ENCODE results near the gene TRMT1L.
"Not testable (repeated sequence)": the region's sequence is repeated elsewhere in the genome, so short reads cannot be mapped to it uniquely, and the experiment has no call there.

TRMT1L gene

GRCh38 chr1:185156854-185157598, at the start of gene TRMT1L, which contains the start of gene SWT1:
Gene TRMT1L, minus strand, starts transcription at chr1:185156953. Its CDS starts 241 bp downstream, at chr1:185156712.
Gene SWT1, plus strand, starts transcription at chr1:185157167. Its CDS starts 3,675 bp downstream, at chr1:185160842.
- DNase-seq: peak; percentile 99

- no peak for DNase-seq
These were observed 44.1 kb upstream of the TRMT1L start for GRCh38 chr1:185200889-185201288.

GRCh38 chr1:185198712-185199111, 42.0 kb upstream of the TRMT1L start:
- DNase-seq: not testable (repeated sequence)

- no peak for DNase-seq
These were observed 37.0 kb upstream of the TRMT1L start for GRCh38 chr1:185193756-185194155.

GRCh38 chr1:185170291-185170848, 13.6 kb upstream of the TRMT1L start:
- peak; percentile 43 for DNase-seq

- DNase-seq: no peak
These were observed 9.4 kb upstream of the TRMT1L start for GRCh38 chr1:185166106-185166505.

- DNase-seq: no peak
These were observed 5.7 kb upstream of the TRMT1L start for GRCh38 chr1:185162491-185162890.

- no peak for DNase-seq
These were observed 3.2 kb upstream of the TRMT1L start for GRCh38 chr1:185159966-185160365.

- no peak for DNase-seq
These were observed 2.0 kb upstream of the TRMT1L start for GRCh38 chr1:185158800-185159199.

GRCh38 chr1:185157599-185158412, 1.1 kb upstream of the TRMT1L start:
- no peak for DNase-seq

GRCh38 chr1:185156288-185156853, 382 bp downstream of the TRMT1L start:
- no peak for DNase-seq

- no peak for DNase-seq
These were observed 1.0 kb downstream of the TRMT1L start for GRCh38 chr1:185155600-185156287.

GRCh38 chr1:185154912-185155513, 1.7 kb downstream of the TRMT1L start:
- DNase-seq: no peak

- no peak for DNase-seq
These were observed 4.5 kb downstream of the TRMT1L start for GRCh38 chr1:185152187-185152767.

- no peak for DNase-seq
These were observed 5.5 kb downstream of the TRMT1L start for GRCh38 chr1:185151215-185151614.

- DNase-seq: no peak
These were observed 12.5 kb downstream of the TRMT1L start for GRCh38 chr1:185144233-185144632.

GRCh38 chr1:185139246-185139645, 17.5 kb downstream of the TRMT1L start:
- no peak for DNase-seq

- DNase-seq: no peak
These were observed 18.7 kb downstream of the TRMT1L start for GRCh38 chr1:185137896-185138545.

GRCh38 chr1:185132534-185132933, 24.2 kb downstream of the TRMT1L start:
- no peak for DNase-seq

GRCh38 chr1:185129708-185130107, 27.0 kb downstream of the TRMT1L start:
- DNase-seq: no peak

- DNase-seq: no peak
These were observed 44.4 kb downstream of the TRMT1L start for GRCh38 chr1:185112356-185112755.
